GM10266 (cell line): ENCODE data around the gene KRCC1.

ENCODE experiments used
- DNase-seq: peaks from one replicate; pipeline ENCODE4 v3.0.0; 2012; ENCODE audit errors: extremely low spot score
- TF ChIP-seq, protein P1 (sequence below): IDR thresholded peaks from 2 replicates; pipeline ENCODE4 v1.5.1; 2012; ENCODE audit warnings: mild to moderate bottlenecking, low read depth; ENCODE audit not compliant: control insufficient read depth, insufficient read depth; ENCODE audit errors: missing control alignments

Gene KRCC1

DNA sequence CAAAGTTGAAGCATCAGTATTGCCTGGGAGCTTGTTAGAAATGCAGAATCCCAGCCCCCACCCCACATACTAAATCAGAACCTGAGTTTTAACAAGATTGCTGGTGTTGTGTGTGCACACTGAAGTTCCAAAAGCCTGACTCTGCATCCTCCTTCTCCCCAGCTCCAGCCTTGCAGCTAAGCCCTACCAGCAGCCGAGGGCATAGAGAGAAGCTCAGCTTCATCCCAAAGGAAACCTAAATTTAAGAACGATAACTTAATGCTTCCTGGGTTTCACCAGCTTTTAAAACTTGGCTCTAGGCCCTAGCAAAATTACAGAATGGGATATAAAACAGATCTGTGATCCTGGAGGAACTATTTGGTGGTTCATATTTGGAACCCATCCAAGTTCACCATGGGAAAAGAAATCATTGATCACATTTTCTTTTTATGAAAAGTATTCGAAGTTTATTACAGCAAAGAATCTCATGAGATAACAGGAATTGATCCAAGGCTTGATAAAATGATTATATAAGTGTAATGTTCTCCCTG lies 23.1 kb upstream of the KRCC1 start:
- TF ChIP-seq, protein P1, sequence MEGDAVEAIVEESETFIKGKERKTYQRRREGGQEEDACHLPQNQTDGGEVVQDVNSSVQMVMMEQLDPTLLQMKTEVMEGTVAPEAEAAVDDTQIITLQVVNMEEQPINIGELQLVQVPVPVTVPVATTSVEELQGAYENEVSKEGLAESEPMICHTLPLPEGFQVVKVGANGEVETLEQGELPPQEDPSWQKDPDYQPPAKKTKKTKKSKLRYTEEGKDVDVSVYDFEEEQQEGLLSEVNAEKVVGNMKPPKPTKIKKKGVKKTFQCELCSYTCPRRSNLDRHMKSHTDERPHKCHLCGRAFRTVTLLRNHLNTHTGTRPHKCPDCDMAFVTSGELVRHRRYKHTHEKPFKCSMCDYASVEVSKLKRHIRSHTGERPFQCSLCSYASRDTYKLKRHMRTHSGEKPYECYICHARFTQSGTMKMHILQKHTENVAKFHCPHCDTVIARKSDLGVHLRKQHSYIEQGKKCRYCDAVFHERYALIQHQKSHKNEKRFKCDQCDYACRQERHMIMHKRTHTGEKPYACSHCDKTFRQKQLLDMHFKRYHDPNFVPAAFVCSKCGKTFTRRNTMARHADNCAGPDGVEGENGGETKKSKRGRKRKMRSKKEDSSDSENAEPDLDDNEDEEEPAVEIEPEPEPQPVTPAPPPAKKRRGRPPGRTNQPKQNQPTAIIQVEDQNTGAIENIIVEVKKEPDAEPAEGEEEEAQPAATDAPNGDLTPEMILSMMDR = no peak
- DNase-seq = no peak

DNA sequence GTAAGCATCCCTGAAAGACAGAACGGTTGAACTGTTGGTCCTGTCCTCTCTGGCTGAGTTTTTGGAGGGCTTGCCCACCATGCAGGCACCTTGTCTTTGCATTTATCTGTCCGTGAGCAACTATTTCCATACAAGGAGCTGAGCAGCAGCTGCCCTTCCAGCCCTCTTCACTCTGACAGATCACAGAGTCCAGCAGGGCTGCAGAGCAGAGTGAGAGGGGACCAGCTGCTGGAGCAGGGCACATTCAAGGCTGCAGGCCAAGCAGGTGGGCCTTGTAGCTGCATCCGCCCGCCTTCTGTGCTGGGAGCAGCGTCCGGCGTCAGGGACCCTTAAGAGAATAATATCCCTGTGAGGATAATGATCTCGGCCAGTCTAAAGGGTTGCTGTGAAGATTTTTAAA lies 21.5 kb upstream of the KRCC1 start:
- TF ChIP-seq, protein P1 = no peak
- DNase-seq = no peak

DNA sequence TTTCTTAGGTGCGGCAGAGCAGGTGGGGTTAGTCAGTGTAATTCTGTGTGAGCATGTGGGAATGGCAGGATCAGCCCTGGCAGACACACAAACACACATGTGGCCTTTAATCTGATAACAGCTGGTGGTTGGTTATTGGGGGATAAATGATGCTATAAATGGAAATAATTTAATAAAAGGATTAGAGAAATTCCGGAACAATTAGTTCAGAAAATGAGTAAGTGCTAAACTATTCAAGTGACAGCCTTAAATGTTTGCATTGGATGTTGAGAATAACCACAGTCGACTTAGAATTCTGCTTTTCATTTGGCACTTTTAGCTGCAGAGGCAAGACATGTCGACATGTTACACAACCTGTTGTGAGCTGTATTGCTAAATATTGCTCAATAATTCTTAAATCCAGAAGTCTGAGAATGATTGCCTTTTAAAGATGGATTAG lies 19.3 kb upstream of the KRCC1 start:
- TF ChIP-seq, protein P1 = no peak
- no peak for DNase-seq

DNA sequence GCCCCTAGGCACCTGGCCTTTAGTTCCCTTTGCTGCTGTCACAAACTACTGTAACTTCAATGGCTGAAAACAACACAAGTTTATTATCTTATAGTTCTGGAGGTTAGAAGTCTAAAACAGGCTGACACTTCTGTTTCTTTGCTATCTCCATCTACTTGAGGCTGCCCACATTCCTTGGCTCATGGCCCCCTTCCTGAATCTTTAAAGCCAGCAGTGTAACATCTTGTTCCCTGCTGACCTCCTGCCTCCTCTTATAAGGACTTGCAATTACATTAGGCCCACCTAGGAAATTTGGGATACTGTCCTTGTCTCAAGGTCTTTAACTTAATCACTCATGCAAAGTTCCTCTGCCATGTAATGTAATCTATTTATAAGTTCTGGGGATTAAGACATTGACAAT lies 18.6 kb upstream of the KRCC1 start:
- TF ChIP-seq, protein P1 = no peak
- DNase-seq = no peak

DNA sequence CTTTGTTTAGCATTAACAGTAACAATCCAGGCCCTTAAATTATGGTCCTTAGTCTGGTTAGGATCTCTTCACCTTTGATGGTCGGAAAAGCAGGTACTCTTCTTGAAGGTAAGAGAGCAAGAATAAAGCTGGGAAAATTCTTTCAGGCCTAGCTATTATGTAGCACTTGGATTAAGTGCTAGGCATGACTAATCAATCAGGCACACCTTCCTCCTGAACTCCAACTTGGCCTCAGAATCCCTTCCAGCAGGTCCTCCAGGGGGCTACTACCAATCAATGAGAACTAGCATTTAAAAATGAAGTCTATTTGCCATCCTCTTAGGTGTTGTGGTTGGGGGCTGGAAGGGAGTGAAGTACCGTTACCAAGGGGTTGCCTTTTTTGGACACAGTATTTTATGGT lies 15.8 kb upstream of the KRCC1 start:
- no peak for DNase-seq
- TF ChIP-seq, protein P1 = no peak

DNA sequence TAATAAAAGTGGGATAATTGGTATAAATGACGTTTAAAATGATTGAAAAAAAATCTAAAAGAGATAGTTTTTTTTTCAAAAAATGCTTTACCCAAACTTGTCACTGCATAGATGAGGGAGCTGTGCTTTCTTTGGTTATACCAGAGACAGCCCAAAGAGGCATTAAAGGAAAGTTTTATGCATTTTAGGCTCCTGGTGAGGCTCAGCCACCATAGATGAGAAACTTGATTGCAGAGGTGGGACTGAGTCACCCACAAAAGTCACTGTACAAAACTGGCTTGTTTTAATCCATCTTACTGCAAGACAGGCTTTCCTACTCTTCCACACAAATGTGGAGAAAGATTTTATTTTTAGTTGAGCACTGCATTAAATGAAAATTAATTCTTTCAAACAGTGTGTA lies 14.5 kb upstream of the KRCC1 start:
- DNase-seq = no peak
- TF ChIP-seq, protein P1 = no peak

DNA sequence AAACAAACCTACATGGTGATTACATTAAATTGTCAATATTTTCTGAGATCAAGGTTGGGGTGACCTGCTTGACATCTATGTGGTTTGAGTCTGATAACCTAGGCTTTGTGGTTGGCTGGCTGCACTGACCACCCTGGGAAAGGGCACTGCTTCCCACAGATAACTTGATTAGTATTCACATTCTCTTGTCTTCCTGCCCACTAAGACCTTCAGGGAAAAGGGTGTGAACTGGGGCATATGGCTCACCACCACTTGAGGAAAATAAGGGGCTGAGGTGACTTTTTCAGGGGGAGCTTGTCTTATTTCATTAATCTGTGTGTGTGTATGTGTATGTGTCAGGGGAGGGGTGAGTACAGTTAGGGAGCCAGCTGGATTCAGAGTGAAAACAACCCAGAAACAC lies 13.5 kb upstream of the KRCC1 start:
- TF ChIP-seq, protein P1 = no peak
- no peak for DNase-seq
